KOPT-K1 (cell line): ENCODE results near the gene SMG9.

Experiments used
- H3K27ac ChIP-seq: fragments of 200-600 bp; sonication (generic); 2 replicates; pipeline ENCODE4 v1.5.1; 2016; ENCODE audit warnings: antibody characterized with exemption, mild to moderate bottlenecking, low read depth, low read length; ENCODE audit not compliant: poor library complexity, severe bottlenecking
- H3K36me3 ChIP-seq: fragments of 200-600 bp; sonication (generic); 2 replicates; pipeline ENCODE4 v1.5.1; 2017; ENCODE audit warnings: antibody characterized with exemption, mild to moderate bottlenecking, low read length, moderate library complexity; ENCODE audit not compliant: insufficient read depth
- H3K9me3 ChIP-seq: fragments of 200-600 bp; sonication (generic); 2 replicates; pipeline ENCODE4 v1.5.1; 2017; ENCODE audit warnings: antibody characterized with exemption, low read length, mild to moderate bottlenecking; ENCODE audit not compliant: insufficient read depth, poor library complexity, severe bottlenecking

The SMG9 gene

GRCh38 chr19:43705729-43706128 is 49.0 kb downstream of the SMG9 start:
- Histone ChIP-seq H3K9me3 (peaks cover 8% of the 10 kb centered on the region), H3K36me3 (no peaks in the 10 kb centered on the region), H3K27ac (no peak overlapping the region)

GRCh38 chr19:43704002-43704705 is 50.6 kb downstream of the SMG9 start:
- Histone ChIP-seq H3K27ac (no peak overlapping the region), H3K36me3 (no peaks in the 10 kb centered on the region), H3K9me3 (peaks cover 6% of the 10 kb centered on the region)

GRCh38 chr19:43700395-43701000 is 54.3 kb downstream of the SMG9 start:
- no peak overlapping the region for H3K27ac ChIP-seq
- H3K36me3 ChIP-seq = no peaks in the 10 kb centered on the region
- H3K9me3 ChIP-seq = peaks cover 7% of the 10 kb centered on the region

DNA sequence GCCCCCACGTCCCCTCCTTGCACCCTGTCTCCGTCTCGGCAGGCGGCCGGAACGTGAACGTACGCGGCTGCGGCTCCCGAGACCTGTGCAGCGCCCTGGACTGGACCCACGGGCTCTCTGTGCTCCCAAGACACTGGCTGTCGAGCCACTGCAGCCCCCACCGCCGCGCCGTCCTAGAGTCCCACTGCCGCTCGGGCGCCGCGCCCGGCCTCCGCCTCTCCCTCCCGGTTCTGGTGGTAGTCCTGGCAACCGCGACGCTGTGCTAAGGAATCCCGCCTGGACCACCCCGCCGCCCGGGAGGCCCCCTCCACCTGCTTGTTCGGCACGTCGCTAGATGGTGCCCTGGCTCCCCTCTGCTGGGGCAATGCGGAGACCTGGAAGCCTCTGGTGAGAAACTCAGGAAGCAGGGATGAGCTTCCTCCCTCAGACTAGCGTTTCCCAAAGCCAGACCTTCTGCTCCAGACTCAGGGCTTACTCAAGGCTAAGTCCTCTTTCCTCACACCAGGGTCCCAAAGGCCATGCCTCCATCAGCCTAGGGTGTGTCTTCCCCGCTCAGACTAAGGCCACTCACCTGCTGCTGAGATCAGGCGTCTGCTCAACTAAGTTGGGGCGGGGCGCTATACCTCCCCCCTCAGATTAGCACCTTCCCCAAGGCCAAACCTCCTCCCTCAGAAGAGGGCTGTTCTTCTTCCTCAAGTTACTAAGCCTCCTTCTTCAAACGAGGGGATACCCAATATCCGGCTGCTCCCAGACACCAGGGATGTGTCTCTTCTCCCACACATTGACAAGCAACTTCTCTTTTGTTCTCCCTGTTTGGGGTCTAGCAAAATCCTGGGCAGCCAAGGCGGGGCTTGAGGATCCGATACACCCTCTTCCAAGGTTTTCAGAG is 55.0 kb downstream of the SMG9 start:
- peaks cover 7% of the 10 kb centered on the region for H3K9me3 ChIP-seq
- no peak overlapping the region for H3K27ac ChIP-seq
- no peaks in the 10 kb centered on the region for H3K36me3 ChIP-seq

GRCh38 chr19:43697295-43697694 is 57.5 kb downstream of the SMG9 start:
- Histone ChIP-seq H3K27ac (no peak overlapping the region), H3K36me3 (no peaks in the 10 kb centered on the region), H3K9me3 (peaks cover 11% of the 10 kb centered on the region)

DNA sequence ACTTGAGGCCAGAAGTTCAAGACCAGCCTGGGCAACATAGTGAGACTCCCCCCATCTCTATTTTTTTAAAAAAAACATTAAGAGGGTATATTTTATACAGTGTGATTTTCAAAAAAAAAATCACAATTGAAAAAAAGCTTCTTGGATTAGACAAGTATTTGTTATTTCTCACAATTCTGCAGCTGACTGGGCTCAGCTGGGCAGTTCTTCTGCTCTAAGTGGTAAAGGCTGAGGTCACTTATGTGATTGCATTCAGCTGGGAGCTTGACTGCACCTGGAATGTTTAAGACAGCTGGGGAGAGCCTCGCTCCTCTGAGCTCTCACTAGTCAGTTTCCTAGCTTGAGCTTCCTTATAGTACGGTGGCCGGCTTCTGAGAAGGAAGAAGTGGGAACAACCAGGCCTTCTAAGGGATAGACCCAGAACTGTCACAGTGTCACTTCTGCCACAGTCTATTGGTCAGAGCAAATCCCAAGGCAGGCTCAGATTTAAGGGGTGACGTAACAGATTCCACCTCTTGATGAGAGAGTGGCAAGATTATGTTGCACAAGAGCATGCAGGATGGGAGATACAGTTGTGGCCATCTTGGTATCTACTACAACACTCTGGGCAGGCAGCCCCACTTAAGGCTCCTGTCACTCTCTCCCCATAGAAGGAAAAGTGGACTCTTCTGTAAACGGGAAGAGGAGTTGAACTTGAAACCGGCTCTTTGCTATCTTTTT is 58.6 kb downstream of the SMG9 start:
- no peaks in the 10 kb centered on the region for H3K36me3 ChIP-seq
- peaks cover 23% of the 10 kb centered on the region for H3K9me3 ChIP-seq
- no peak overlapping the region for H3K27ac ChIP-seq

DNA sequence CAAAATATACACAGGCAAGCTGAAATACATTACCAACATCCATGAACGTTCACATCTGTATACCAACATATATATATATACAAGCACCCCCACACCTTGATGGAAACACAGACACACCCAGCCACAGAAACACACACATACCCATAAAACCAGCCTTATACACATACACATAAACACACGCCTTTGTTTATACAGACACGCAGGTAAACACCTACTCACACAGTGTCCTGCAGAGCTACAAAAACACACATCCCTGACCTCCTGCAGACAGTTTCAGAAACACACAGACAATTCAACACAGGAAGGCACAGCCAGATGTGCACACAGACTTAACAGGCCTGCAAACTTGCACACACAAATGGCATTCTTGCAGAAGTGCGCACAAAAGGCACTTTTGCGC is 60.2 kb downstream of the SMG9 start:
- H3K27ac ChIP-seq = no peak overlapping the region
- H3K9me3 ChIP-seq = peaks cover 33% of the 10 kb centered on the region
- no peaks in the 10 kb centered on the region for H3K36me3 ChIP-seq

- Histone ChIP-seq H3K27ac (no peak overlapping the region), H3K9me3 (peaks cover 33% of the 10 kb centered on the region), H3K36me3 (no peaks in the 10 kb centered on the region)
Observed at GRCh38 chr19:43692877-43693276, 61.9 kb downstream of the SMG9 start.

- no peak overlapping the region for H3K27ac ChIP-seq
- no peaks in the 10 kb centered on the region for H3K36me3 ChIP-seq
- H3K9me3 ChIP-seq = peaks cover 33% of the 10 kb centered on the region
Observed at GRCh38 chr19:43692385-43692784, 62.4 kb downstream of the SMG9 start.

DNA sequence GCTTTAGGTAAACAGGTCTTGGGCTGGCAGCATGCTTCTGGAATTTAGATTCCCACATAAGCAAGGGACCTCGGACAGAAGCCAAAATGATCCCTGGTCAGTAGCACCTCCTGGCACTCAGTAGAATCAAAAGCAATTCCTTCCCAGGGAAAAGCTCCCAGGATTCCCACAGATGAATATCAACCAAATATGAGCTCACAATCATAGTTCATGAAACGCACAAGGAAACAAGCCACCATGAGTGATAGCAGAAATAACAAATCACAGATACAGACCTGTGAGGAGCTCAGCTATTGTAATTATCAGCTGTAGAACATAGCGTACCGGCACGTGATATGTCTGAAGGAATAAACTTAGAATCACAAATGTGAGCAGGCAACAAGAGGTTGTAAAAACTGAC is 63.0 kb downstream of the SMG9 start:
- Histone ChIP-seq H3K9me3 (peaks cover 33% of the 10 kb centered on the region), H3K27ac (no peak overlapping the region), H3K36me3 (no peaks in the 10 kb centered on the region)

DNA sequence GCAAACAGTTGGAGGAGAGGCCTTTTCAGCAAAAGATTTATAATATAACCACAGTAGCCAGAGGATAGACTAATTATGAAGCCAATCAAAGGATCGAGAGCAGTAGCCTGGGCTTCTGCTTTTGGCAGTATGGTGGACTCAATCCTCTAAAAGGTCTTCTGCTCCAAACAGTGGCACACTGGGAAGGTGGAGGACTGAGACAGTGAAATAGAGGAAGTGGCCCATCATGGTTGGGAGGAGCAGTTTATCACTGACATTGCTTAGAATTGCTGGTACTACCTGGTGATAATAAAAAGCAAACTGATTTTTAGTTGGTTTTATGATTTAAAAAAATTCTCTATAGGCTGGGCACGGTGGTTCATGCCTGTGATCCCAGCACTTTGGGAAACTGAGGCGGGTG is 63.9 kb downstream of the SMG9 start:
- no peak overlapping the region for H3K27ac ChIP-seq
- no peaks in the 10 kb centered on the region for H3K36me3 ChIP-seq
- peaks cover 26% of the 10 kb centered on the region for H3K9me3 ChIP-seq

- Histone ChIP-seq H3K27ac (no peak overlapping the region), H3K9me3 (peaks cover 26% of the 10 kb centered on the region), H3K36me3 (no peaks in the 10 kb centered on the region)
Observed at GRCh38 chr19:43690444-43690843, 64.3 kb downstream of the SMG9 start.

DNA sequence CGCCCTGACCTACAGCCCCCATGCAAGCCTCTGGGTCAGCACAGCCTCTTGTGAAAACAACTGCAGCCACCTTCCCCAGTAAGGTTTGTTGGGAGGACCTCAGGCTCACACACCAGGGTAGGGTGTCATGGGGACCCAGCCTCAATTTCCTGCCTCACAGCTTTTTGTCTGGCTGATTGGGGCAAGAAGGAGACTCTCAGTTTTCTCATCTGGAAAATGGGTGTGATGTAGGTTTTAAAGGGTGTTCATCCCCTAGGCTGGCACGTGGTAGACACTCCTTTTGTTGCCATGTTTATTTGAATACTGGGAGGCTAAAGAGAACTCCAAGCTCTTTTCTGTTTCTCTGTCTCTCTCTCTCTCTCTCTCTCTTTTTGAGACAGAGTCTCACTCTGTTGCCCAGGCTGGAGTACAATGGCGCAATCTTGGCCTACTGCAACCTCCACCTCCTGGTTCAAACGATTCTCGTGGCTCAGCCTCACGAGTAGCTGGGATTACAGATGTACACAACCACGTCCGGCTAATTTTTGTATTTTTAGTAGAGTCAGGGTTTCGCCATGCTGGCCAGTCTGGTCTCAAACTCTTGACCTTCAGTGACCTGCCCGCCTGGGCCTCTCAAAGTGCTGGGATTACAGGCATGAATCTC is 66.6 kb downstream of the SMG9 start:
- Histone ChIP-seq H3K36me3 (no peaks in the 10 kb centered on the region), H3K9me3 (peaks cover 26% of the 10 kb centered on the region), H3K27ac (no peak overlapping the region)

DNA sequence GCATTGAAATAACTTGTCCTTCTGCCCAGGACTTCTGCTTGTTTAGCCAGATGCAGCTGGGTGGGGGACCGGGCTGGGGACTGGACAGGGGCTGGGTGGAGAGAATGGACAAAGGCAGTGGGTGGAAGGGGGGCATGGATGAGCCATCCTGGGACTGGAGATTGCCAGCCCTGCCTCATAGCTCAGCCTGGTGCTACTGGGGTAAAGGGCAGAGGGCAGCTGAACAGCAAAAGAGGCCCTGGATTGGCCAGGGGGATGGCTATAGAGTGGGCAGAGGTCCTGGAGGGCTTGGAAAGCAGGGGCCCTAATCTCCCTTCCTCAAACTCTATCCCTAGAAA is 67.1 kb downstream of the SMG9 start:
- Histone ChIP-seq H3K27ac (no peak overlapping the region), H3K36me3 (no peaks in the 10 kb centered on the region), H3K9me3 (peaks cover 25% of the 10 kb centered on the region)

GRCh38 chr19:43684326-43684725 is 70.4 kb downstream of the SMG9 start:
- no peak overlapping the region for H3K27ac ChIP-seq
- no peaks in the 10 kb centered on the region for H3K36me3 ChIP-seq
- H3K9me3 ChIP-seq = no peaks in the 10 kb centered on the region
